GM19023 (cell line): ENCODE results near the gene HEPACAM2.

ENCODE experiments used
- ATAC-seq: cut with Tn5 transposase; IDR thresholded peaks from one replicate; pipeline ENCODE4 v1.9.1; 2021; ENCODE audit warnings: mild to moderate bottlenecking, moderate library complexity; ENCODE audit not compliant: unreplicated experiment

HEPACAM2 gene

DNA sequence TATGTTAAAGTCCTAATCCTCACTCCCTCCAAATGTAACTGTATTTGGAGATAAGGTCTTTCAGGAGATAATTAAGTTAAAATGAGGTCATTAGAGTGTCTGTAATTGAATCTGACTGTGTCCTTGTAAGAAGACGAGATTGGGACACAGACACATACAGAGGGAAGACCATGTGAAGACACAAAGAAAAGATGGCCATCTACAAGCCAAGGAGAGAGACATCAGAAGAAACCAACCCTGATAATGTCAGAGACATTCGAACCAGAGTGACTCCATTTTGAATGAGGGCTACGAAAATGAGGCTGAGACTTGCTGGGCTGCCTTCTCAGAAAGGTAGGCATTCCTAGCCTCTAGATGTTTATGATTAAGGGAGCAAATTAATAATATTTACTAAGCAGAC, 77.5 kb downstream of the HEPACAM2 start:
- no peak for ATAC-seq

DNA sequence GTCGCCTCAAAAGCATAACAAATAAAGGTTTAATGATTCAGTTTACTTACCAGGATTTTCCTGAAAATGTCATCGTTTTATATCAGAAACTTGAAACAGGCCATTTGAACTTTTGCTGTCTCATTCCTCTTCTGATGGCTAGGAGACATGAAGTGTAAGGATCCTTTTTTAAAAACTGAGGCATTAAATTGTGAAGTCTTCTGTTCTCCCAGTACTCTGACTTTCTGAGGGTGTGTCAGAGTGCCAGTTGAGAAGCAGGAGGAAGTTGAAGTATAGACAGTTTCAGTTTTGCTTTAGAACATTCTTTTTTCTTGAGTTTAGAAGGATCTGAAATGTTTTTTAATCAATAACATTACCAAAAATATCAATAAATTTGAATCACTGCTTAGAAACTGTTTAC, 78.1 kb downstream of the HEPACAM2 start, which contains the start of gene SAMD9L:
TSS of gene SAMD9L (minus strand) at position 242 of the 400 bp plus-strand sequence. CDS start 12,414 bp downstream, outside the sequence.
- peak; percentile 57 for ATAC-seq

DNA sequence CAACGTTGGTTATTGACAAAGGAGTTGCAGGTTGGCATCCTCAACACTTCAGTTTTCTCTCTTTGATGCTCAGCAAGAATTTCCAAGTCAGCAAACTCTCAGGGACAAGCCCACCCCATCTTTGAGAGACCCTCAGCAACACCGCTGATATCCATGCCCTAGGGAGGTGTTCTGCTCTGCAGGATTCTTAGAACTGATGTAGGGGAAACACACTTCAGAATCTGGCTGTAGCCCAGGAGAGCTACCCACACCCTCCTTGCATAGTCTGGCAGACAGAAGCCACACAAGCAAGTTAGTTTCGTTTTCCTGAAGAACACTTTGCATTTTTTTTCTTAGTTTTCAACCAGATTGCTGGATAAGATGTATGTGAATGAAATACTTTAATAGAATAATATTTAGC, 78.9 kb downstream of the HEPACAM2 start:
- ATAC-seq: peak; percentile 62

DNA sequence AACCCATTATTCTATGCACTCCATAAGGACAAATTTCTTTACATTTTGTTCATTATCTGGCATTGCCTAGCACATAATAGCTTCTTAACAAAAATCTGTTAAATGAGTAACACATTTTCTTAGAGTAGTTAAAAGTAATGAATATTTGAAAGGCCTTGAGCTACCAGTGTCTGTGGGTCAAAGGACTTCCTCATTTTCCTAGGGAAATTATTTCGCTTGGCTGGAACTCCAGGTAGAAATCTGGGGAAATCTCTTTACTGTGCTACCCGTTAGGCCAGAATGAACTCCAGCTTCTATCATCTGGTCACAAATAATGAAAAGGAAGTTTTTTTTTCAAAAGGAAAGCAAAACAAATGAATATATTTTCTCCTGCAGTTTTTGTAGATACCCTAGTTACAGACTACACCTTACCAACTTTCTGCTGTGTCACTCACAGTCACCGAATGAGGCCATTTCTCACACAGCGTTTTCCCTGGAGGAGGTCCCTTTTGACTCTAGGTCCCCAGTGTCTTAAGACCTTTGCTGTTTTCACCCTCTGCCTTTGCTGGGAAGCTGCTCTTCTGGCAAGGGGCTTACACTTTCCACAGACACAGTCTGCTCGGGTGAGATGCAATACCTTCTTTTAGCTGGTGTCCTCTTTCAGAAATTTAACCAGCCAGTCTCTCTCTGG, 79.7 kb downstream of the HEPACAM2 start:
- ATAC-seq: peak; percentile 49

DNA sequence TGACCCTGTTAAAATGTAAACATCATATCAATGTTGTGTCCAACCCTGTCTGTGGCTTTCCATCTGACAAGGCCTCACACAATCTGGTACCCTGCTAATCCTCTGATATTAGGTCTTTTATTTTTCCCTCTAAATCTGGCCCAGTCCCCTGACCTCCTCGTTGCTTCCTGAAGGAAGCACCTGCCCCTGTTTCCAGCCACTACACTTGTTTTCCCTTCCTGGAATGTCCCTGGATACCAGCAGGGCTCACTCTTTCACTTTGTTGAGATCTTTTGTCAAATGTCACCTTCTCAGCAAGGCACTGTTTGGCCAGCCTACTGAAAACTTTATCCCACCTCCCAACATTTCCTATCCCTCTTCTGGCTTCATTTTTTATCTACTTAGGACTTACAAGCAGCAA, 80.2 kb downstream of the HEPACAM2 start:
- ATAC-seq: no peak

GRCh38 chr7:93145354-93145753, 80.9 kb downstream of the HEPACAM2 start:
- ATAC-seq: no peak

DNA sequence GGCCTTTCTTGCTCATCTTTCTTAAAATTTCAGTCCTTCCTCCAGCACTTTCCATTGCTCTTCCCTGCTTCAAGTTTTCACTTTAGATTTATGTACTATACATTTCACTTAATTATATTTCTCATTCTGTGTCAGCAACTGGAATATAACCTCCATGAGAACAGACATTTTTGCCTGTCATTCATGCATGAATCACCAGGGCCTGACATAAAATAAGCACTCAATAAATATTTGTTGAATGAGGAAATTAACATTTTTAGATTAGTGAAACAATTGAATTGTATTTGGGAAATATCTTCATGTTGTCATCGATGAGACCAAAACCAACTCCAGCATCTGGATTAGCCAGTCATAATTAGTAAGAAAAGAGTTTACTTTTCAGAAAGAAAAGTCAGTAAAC, 84.1 kb downstream of the HEPACAM2 start:
- no peak for ATAC-seq

- ATAC-seq: no peak
These were observed 85.6 kb downstream of the HEPACAM2 start for GRCh38 chr7:93140582-93141191.

GRCh38 chr7:93138576-93138975, 87.7 kb downstream of the HEPACAM2 start:
- no peak for ATAC-seq
